ENCODE results near the gene ALG9.
A peak's percentile ranks its signal among the peaks of the same experiment; 100 is the strongest.

The ALG9 gene
- 8.1 to 15.5 (median 9.6) reads per million in 9 experiments for total RNA-seq

DNA sequence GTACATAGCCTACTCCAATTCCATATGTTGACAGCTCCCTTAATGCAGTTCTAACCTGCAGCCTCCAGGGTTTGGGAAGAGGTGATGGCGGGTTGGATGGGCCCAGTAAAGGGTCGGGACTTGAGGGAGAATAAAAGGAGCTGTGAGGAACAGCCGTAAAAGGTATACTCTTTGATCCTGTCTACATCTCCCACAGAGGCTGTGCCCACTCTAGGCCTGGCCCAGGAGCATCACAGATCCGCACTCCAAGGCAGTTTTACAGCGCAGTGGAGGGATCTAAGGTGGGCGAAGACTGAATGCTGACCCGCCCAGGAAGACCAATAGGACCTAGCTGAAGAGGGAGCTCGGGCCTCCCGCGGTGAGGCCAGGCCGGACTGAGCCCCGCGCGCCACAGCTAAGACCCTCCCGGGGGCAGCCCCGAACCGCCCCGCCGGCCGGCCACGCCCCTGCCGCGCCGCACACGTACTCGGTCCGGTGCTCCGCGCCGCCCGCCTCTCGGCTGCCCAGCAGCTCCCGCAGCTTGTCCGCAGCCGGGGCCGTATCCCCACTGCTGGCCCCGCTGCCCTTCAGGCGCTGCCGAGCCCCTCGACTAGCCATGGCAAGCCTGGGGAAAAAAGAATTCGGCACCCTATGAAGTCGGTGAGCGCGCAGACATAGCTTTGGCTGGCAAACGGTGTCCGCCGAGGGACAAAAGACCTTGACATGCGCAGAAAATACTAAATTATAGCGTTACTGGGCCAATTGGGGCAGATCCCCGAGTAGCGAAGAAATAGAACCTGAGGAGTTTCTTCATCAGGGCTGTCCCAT is at the start of gene ALG9:
Gene ALG9 (minus strand): TSS at position 696 of the 807 bp plus-strand sequence. CDS start 99 bp downstream, at position 597.
- peaks cover 47% of the 10 kb centered on the region for H3K36me3 Mint-ChIP-seq (ENCODE audit: insufficient read depth)
- no peaks in the 10 kb centered on the region for H3K9me3 Mint-ChIP-seq
- peak within 1 kb of the TSS; percentile 94 to 96 for H3K27ac Mint-ChIP-seq
- DNase-seq, result peak; percentile 87 to 89 (median 88)
- peak within 1 kb of the TSS; percentile 91 to 92 for H3K4me3 Mint-ChIP-seq
- H3K27me3 Mint-ChIP-seq, result no peaks in the 10 kb centered on the region
- H3K4me1 Mint-ChIP-seq (ENCODE audit: low read depth in 2 of 2), result peaks cover 17 to 19% of the 10 kb centered on the region in 2 donors
- ATAC-seq (replicated peaks), result peak; percentile 87

DNA sequence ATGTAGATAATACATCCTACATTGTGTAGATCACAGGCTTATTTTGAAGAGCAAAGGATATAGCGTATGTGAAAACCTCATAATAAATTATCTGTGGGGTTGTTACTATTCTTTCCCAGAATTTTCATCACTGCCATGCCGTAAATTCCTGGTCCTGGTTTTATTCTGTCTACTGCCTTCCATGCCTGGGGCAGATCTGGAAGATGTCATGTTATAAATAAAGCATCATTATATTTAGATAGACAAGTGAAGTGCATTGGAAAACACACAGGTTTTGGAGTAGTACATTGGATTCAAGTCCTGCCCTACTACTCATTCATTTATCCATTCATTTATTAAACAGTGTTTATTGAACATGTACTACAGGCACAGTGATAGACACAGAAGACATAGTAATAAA is 49.5 kb upstream of the ALG9 start:
- H3K4me3 Mint-ChIP-seq, result no peak overlapping the region
- DNase-seq, result no peak
- H3K36me3 Mint-ChIP-seq (ENCODE audit: insufficient read depth), result peaks cover 3% of the 10 kb centered on the region
- H3K9me3 Mint-ChIP-seq, result no peaks in the 10 kb centered on the region
- no peak overlapping the region for H3K27ac Mint-ChIP-seq
- peaks cover 30 to 31% of the 10 kb centered on the region in 2 donors for H3K27me3 Mint-ChIP-seq
- no peak for ATAC-seq (replicated peaks)
- peaks cover 1 to 2% of the 10 kb centered on the region in 2 donors for H3K4me1 Mint-ChIP-seq (ENCODE audit: low read depth in 2 of 2)

GRCh38 chr11:111918390-111919256 is 47.2 kb upstream of the ALG9 start, which contains the start of gene C11orf52:
C11orf52 (plus strand) TSS chr11:111918913; CDS start chr11:111918973, 60 bp downstream.
- H3K4me1 Mint-ChIP-seq (ENCODE audit: low read depth in 2 of 2), result no peaks in the 10 kb centered on the region
- H3K27ac Mint-ChIP-seq, result no peak within 1 kb of the TSS
- peaks cover 47 to 50% of the 10 kb centered on the region in 2 donors for H3K27me3 Mint-ChIP-seq
- no peak for DNase-seq
- no peaks in the 10 kb centered on the region for H3K9me3 Mint-ChIP-seq
- H3K4me3 Mint-ChIP-seq, result no peak within 1 kb of the TSS
- no peak for ATAC-seq (replicated peaks)
- no peaks in the 10 kb centered on the region for H3K36me3 Mint-ChIP-seq (ENCODE audit: insufficient read depth)

DNA sequence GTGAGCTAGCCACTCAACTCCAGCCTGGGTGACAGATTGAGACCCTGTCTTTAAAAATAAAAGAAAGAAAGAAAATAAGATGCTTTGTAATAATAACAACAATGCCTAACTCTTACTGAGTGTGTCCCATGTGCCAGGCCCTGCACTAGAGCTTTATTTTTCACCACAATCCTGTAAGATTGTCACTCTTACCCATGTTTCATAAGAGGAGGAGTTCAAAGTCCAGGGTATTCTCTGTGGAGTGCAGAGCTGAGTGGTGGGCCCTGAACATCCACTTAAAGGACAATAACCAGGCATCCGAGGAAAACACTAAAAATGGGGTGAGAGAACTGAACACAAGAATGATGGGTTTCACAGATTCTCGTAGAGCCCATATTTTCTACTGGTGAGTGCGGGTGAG is 46.4 kb upstream of the ALG9 start:
- DNase-seq (no peak), ATAC-seq (replicated peaks) (no peak)
- Mint-ChIP-seq H3K36me3 (ENCODE audit: insufficient read depth) (no peaks in the 10 kb centered on the region), H3K4me3 (no peak overlapping the region), H3K4me1 (ENCODE audit: low read depth in 2 of 2) (peaks cover 0 to 2% of the 10 kb centered on the region in 2 donors), H3K27ac (no peak overlapping the region), H3K9me3 (no peaks in the 10 kb centered on the region), H3K27me3 (peaks cover 54 to 58% of the 10 kb centered on the region in 2 donors)

DNA sequence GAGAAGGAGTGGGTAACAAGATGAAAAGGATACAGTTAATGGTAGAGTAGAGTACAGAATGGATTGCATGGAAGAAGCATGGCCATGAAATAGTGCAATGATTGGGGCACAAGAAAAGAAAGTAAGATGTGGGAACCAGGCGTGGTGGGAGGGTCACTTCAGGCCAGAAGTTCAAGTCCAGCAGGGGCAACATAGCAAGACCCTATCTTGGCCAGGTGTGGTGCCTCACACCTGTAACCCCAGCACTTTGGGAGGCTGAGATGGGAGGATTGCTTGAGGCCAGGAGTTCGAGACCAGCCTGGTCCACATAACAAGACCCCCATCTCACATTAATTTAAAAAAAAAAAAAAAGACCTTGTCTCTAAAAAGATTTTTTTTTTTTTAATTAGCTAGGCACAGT is 45.9 kb upstream of the ALG9 start:
- peaks cover 0 to 2% of the 10 kb centered on the region in 2 donors for H3K4me1 Mint-ChIP-seq (ENCODE audit: low read depth in 2 of 2)
- H3K36me3 Mint-ChIP-seq (ENCODE audit: insufficient read depth), result no peaks in the 10 kb centered on the region
- no peak for DNase-seq
- no peaks in the 10 kb centered on the region for H3K9me3 Mint-ChIP-seq
- H3K4me3 Mint-ChIP-seq, result no peak overlapping the region
- H3K27ac Mint-ChIP-seq, result no peak overlapping the region
- peaks cover 54 to 63% of the 10 kb centered on the region in 2 donors for H3K27me3 Mint-ChIP-seq
- ATAC-seq (replicated peaks), result no peak

- no peak overlapping the region for H3K27ac Mint-ChIP-seq
- DNase-seq (no peak), ATAC-seq (replicated peaks) (no peak)
- no peaks in the 10 kb centered on the region for H3K36me3 Mint-ChIP-seq (ENCODE audit: insufficient read depth)
- peaks cover 0 to 2% of the 10 kb centered on the region in 2 donors for H3K4me1 Mint-ChIP-seq (ENCODE audit: low read depth in 2 of 2)
- peaks cover 60 to 68% of the 10 kb centered on the region in 2 donors for H3K27me3 Mint-ChIP-seq
- no peak overlapping the region for H3K4me3 Mint-ChIP-seq
- no peaks in the 10 kb centered on the region for H3K9me3 Mint-ChIP-seq
These were observed 45.4 kb upstream of the ALG9 start for GRCh38 chr11:111916768-111917167.

GRCh38 chr11:111913997-111914396 is 42.6 kb upstream of the ALG9 start:
- Mint-ChIP-seq H3K27me3 (peaks cover 75 to 87% of the 10 kb centered on the region in 2 donors), H3K4me1 (ENCODE audit: low read depth in 2 of 2) (peaks cover 0 to 2% of the 10 kb centered on the region in 2 donors), H3K9me3 (no peaks in the 10 kb centered on the region), H3K27ac (no peak overlapping the region), H3K4me3 (no peak overlapping the region), H3K36me3 (ENCODE audit: insufficient read depth) (no peaks in the 10 kb centered on the region)
- DNase-seq (no peak), ATAC-seq (replicated peaks) (no peak)

DNA sequence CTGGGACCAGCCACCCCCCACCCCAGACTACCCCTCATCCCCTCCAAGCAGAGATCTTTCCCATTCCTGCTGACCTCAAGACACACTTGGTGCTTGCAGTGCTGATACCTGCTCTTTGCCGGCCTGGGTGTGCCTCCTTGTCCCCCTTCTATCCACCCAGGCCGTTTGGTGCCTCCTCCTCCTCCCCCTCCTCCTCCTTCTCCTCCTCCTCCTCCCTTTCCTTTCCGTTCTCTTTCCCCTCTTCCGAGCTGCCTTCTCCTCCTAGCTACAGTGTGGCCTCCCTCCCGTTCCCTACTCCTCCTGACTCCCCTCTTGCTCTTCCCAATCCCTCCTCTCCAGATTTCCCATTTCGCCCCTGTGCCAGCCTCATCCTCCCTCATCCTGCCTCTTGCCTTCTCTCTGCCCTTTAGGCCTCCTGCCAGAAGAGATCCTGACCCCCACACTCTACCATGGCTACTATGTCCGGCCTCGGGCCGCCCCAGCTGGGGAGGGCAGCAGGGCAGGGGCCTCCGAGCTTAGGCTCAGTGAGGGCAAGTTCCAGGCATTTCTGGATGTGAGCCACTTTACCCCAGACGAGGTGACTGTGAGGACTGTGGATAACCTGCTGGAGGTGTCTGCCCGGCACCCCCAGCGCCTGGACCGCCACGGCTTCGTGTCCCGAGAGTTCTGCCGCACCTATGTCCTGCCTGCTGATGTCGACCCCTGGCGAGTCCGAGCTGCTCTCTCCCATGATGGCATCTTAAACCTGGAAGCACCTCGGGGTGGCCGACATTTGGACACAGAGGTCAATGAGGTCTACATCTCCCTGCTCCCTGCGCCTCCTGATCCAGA is 41.9 kb upstream of the ALG9 start:
- Mint-ChIP-seq H3K9me3 (no peaks in the 10 kb centered on the region), H3K4me3 (no peak overlapping the region)
- ATAC-seq (replicated peaks), result no peak

DNA sequence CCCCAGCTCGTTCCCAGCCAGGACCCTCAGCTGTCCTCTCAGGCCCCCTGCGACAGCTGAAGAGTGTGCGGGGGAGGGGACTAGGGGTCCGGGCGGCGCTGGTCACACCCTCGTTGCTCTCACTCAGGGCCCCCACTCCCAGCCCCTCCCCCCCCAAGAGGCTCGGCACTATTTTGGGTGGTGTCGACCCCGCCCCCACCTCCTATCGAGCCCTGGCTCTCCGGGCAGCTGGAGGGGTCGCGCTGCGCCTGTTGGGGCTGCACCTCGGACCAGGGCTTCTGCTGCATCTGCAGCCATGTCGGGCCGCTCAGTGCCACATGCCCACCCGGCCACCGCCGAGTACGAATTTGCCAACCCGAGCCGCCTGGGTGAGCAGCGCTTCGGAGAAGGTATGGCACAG is 41.2 kb upstream of the ALG9 start, which contains the start of gene HSPB2:
Gene HSPB2 (plus strand): TSS at position 200 of the 400 bp plus-strand sequence. CDS start 96 bp downstream, at position 296.
- Mint-ChIP-seq H3K27ac (no peak within 1 kb of the TSS), H3K36me3 (ENCODE audit: insufficient read depth) (no peaks in the 10 kb centered on the region), H3K9me3 (no peaks in the 10 kb centered on the region), H3K27me3 (peaks cover 75 to 92% of the 10 kb centered on the region in 2 donors), H3K4me3 (no peak within 1 kb of the TSS), H3K4me1 (ENCODE audit: low read depth in 2 of 2) (peaks cover 0 to 2% of the 10 kb centered on the region in 2 donors)
- ATAC-seq (replicated peaks) (no peak), DNase-seq (no peak)

More for the DNA sequence above, 41.9 kb upstream of the ALG9 start:
- Mint-ChIP-seq H3K27ac (no peak overlapping the region), H3K4me1 (ENCODE audit: low read depth in 2 of 2) (peaks cover 0 to 2% of the 10 kb centered on the region in 2 donors), H3K36me3 (ENCODE audit: insufficient read depth) (no peaks in the 10 kb centered on the region), H3K27me3 (peaks cover 81 to 92% of the 10 kb centered on the region in 2 donors)
- DNase-seq, result no peak

DNA sequence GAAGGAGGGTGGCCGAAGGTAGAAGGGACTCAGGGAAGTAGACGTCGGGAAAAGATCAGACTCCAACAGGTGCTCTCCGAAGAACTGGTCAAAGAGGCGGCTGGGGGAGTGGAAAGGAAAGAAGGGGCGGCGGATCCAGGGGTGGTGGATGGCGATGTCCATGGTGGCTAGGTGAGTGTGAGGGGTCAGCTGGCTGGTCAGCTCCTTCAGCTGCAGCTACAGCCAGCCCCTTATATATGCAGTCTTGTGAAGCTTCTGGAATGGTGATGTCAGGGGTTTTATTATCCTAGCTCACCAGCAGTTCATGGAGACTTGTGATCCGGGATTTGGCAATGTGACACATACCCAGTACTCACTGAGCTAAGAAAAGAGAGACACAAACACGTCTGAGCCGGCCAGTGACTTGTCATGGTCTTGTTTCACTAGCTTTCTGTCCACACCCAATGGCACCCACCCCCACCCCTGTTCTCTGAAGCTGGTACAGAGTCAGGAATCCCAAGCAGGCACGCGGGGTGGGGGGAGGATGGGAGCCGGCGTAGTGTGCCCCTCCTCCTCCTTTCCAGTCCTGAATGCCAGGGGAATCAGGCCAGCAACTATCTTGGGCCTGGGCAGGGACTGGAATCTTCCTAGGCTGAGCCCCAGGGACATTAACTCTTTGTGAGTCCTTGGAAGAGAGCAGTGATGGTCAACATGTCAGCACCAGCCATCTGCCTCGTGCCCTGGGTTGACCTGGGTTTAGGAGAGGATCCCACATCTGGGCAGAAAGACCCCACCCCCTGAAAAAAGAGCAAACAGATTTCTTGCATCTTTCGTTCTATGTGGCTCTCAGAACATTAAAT is 40.4 kb upstream of the ALG9 start, which contains the start of gene CRYAB:
Gene CRYAB (minus strand): TSS at position 208 of the 839 bp plus-strand sequence. CDS start 46 bp downstream, at position 162.
- Mint-ChIP-seq H3K9me3 (no peaks in the 10 kb centered on the region), H3K4me1 (ENCODE audit: low read depth in 2 of 2) (peaks cover 0 to 2% of the 10 kb centered on the region in 2 donors), H3K27ac (no peak within 1 kb of the TSS), H3K4me3 (no peak within 1 kb of the TSS), H3K36me3 (ENCODE audit: insufficient read depth) (no peaks in the 10 kb centered on the region), H3K27me3 (peaks cover 68 to 91% of the 10 kb centered on the region in 2 donors)
- no peak for DNase-seq
- no peak for ATAC-seq (replicated peaks)

DNA sequence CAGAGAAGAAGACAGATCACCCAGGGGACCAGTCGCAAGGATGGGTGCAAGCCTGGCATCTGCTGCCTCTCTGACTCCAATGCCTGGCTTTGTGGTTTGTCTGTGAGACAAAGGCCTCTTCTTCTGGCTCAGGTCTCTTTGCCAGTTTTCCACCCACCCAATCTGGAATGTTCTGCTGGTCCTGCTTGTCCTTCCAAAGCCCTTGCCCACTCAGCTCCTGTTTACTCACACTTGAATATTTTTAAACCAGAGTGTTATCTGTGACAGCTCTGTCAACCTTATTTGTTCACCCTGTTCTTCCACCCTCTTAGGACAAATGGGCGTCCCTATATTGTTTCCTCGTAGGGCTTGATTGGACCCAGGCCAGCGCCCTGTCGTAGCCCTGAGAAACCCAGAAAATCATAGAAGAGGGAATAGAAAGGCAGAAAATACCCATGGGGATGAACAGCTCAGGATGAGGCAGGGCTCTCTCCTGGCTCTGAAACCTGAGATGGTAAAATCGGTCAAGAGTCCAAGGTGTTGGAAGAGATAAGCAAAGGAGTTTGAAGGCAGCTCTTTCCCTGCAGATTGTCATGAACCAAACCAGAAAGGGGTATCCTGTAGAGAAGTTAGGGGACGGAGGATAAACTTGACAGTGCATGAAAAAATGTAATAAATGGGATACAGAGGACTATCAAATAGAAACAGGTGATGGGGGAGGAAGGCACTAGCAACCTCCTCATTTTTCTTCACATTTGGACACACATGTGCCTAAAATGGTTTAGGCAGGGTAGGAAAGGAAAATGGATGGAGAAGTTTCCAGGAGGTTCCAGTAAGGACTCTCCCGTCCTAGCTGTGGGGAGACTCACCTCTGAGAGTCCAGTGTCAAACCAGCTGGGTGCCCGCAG is 39.5 kb upstream of the ALG9 start:
- peaks cover 60 to 82% of the 10 kb centered on the region in 2 donors for H3K27me3 Mint-ChIP-seq
- H3K27ac Mint-ChIP-seq, result no peak overlapping the region
- peaks cover 0 to 2% of the 10 kb centered on the region in 2 donors for H3K4me1 Mint-ChIP-seq (ENCODE audit: low read depth in 2 of 2)
- DNase-seq (no peak), ATAC-seq (replicated peaks) (no peak)
- H3K4me3 Mint-ChIP-seq, result no peak overlapping the region
- H3K36me3 Mint-ChIP-seq (ENCODE audit: insufficient read depth), result no peaks in the 10 kb centered on the region
- no peaks in the 10 kb centered on the region for H3K9me3 Mint-ChIP-seq

Data from effector memory CD8-positive, alpha-beta T cell (primary cell).